C1 segment of cervical spinal cord (tissue), 14 donors: ENCODE data around the gene CLCN1.

Experiments used
- DNase-seq, 14 donors: peaks; one replicate each; lab custom pipeline; 2025; lab: John Stamatoyannopoulos, UW

Gene CLCN1

DNA sequence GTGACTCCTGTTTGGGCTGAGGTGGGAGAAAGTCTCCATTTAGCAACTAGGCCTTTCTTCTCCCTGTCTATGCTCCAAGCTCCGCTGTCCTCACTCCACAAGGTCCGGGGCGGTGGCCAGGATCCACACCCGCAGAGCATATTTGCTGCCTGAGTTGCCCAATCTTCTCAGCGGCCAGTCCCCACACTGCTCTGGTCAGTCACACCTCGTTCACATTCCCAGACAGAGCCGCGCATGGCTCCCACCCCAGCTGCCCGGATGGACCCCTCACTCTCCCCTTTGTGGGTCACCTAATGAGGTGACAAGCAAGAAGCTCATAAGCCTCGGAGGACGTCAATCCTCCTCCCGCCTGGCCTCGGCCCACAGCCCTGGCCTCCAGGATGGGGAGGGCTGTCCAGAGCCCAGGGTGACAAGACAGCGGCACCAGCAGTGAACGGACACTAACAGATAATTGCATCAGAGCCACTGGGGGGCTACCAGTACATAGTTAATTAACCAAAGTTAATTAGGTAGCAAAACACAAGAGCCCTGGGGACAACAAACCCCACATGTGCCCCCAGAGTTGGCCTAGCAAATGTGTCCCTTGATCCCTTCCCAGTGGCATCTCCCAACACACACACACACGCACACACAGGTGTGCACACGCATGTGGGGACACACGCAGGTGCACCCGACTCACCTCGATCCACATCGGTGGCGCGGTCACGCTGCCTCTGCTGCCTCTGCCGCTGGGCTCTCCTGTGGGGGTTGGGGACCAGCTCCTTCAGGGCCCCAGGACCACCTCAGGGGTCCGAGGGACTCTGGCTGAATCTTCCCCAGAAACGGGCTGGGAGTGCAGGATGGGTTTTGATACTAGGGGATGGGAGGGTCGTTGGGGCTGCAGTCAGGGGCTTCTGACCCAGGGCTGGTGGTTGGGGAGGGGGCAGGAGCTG, 81.0 kb downstream of the CLCN1 start:
- no peak for DNase-seq

DNA sequence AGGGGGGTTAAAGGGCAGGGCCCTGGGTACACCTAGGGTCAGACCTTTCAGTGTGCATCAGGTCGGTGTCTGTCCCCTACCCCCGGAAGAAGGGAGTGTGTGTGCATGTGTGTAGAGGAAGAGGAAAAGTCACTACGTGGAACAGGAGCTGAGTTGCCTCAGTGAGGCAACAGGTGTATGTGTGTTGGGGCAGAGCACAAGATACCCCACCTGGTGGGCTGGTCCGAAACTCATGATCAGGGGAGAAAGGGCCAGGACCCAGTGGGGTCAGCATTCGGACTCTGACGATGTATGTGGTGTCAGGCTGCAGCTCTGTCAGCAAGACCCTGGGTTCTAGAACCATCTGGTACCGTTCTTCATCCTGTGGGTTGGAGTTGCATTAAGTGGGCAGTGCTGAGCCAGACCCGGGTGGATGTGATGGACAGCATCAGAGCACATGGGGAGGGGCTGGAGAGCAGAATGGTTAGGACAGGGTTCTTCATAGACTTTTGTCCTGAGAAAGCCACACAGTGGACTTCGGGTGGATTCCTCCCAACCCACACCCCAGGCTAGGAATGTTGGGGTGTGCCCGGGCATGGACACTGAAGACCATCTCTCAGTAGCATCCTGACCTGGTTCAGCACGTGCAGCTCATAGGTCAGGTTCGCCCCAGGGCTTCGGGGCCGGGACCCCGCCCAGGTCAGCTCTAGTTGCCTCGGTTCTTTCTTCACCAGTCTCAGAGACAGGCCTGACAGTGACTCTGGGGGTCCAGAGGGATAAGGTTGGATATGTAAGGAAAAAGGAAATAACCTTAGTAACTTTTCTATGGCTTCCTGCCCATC, 82.0 kb downstream of the CLCN1 start:
- DNase-seq: no peak

DNA sequence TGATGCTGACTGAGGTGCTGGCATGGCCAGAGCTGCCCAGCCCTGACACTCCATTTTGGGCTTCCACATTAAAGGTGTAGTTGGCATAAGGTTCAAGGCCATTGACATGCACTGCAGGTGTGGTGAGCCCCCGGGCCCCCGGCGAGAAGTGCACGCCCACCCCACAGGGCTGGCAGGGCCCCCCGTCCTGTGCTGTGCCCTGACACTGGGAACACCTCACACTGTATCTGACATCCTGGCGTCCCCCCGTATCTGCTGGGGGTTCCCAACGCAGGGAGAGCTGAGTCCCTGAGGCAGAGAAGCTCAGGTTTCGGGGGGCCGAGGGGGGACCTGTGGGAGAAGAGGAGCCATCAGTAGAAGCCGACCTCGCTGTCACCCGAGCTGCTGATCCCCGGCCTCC, 82.7 kb downstream of the CLCN1 start:
- no peak for DNase-seq

DNA sequence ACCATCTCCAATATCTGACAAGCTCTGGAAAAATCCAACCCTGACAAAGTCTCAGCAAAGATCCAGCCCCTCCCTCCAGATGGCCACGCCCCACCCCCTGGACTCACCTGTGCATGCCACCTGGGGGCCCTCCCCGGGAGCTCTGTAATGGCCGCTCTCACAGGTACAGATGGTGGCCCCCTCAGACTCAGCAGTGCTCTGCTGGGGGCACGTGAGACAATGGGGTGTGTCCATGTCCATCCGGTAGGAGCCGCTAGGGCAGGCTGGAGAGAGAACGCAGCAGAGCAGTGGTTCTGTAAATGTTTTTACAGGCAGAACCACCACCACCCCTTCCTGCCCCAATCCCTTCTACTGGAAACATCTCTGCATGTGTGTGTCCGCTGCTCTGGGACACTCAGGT, 83.2 kb downstream of the CLCN1 start:
- DNase-seq: no peak

DNA sequence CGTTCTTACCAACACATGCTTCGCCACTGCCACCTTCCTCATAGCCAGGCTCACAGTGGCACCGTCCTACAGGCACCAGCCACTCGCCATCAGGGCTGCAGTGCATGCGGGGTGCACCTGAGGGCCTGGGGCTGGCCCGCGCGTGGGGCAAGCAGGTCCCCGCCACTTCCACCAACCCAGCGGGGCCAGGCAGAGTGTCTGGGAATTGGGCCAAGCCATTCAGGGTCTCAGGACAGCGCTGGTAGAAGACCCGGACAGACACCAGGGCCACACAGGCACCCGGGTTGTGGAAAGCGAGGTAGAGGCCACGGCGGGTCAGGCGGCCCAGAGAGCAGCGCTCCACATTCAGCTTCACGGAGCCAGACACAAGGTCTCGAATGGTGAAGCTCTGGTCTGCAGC, 83.7 kb downstream of the CLCN1 start:
- no peak for DNase-seq

DNA sequence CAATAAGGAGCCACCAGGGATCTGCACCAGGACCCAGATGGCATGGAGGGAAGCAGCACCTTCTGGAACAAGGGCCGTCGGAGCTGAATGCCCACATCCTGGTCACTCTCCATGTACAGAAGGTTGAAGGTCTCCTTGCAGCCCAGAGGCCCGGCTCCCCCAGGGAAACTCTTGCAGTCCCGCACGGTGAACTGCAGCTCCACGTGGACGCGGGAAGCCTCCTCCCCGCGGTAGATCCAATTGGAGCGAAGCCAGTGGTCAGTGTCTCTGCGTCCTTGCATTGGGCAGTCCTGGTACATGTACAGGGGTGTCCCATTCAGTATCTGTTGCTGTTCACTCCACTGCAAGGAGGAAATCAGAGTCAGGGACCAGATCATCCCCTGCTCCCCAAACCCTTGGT, 85.4 kb downstream of the CLCN1 start:
- DNase-seq: no peak
